HG03095 (cell line): Measurements from ENCODE around the gene CD46.

Experiments used
- ATAC-seq: cut with Tn5 transposase; IDR thresholded peaks from one replicate; pipeline ENCODE4 v1.9.1; 2021; ENCODE audit warnings: moderate library complexity; ENCODE audit not compliant: unreplicated experiment

Gene CD46

GRCh38 chr1:207793327-207793726 lies 41.5 kb downstream of the CD46 start:
- ATAC-seq, result no peak

- no peak for ATAC-seq
These were observed 43.0 kb downstream of the CD46 start for GRCh38 chr1:207794861-207795260.

GRCh38 chr1:207797229-207797973 lies 45.5 kb downstream of the CD46 start:
- peak; percentile 74 for ATAC-seq

- ATAC-seq, result no peak
These were observed 47.0 kb downstream of the CD46 start for GRCh38 chr1:207798847-207799246.

- no peak for ATAC-seq
These were observed 48.3 kb downstream of the CD46 start for GRCh38 chr1:207799989-207800648.

DNA sequence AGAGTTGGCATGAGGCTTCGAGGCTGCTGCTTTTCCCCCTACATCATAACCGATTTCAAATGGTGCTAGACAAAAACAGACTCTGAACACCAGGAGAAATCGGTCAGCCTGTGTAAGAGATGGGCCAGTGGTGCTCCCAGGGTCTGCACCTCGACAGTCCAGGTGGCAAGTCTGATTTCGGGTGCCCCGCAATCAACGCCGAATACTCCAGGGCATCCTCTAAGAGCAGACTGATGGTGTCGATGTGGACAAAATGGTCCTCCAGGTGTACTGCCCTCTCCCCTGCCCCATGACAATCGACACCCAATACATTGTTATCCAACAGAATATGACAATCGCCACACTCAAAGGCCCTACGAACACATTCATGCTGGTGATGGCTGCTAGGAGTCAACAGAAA lies 50.0 kb downstream of the CD46 start:
- ATAC-seq, result no peak

GRCh38 chr1:207803678-207804077 lies 51.8 kb downstream of the CD46 start:
- ATAC-seq, result no peak

- no peak for ATAC-seq
These were observed 53.0 kb downstream of the CD46 start for GRCh38 chr1:207804721-207805468.

GRCh38 chr1:207805841-207806421 lies 54.1 kb downstream of the CD46 start:
- no peak for ATAC-seq

DNA sequence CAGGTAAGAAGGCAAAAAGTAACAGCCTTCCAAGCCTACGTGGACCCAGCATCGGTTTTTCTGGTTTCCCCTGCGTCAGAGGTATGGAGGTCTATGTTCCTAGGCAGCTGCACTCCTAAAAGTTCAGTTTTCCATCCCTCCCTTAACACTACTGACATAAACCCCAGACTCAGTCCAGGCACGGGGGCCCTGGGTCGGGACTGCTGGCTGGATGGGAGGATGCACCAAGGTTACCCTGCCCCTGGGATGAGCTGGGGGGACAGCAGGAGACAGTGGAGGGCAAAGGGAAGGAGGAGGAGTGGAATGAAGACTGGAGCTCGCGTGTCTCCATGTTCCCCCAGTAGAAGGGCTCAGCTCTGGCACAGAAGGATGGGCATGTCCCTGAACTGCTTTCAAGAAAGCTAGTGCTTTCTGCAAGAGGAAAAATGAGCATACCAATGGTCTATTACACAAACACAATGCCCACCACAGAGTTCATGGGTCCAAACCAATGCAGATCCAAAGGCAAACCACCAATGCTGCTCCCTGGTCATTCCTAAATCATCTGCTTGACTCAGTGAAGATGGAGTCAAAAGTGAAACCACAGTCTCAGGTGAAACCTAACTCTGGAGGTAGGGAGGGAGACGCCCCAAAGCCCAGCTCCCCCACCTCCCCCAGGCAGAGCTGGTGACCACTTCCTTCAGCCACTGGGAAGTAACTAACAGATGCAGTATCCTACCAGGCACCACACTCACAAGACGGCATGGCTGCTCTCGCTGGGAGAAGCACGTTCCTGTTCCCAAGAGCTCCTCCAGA lies 54.9 kb downstream of the CD46 start:
- ATAC-seq, result no peak

- no peak for ATAC-seq
These were observed 55.5 kb downstream of the CD46 start for GRCh38 chr1:207807326-207807689.

GRCh38 chr1:207807690-207808321 lies 56.0 kb downstream of the CD46 start:
- ATAC-seq, result no peak

DNA sequence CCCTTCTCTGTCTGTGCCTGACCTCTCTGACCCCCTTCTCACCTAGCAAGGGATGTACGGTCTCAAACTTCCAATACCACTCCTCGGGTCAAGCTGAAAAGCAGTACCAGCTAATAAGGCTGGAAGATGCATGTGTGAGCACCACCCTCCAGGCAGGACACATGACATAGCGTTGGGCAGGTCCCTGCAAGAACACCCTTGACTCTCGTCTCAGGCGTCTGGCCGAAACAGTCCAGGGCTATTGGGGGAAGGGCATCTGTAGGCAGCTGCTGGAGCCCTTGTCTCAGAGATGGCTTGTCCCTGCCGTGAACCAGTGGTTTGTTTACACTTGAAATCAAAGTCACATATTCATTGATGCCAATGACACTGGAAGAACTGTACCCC lies 56.5 kb downstream of the CD46 start:
- no peak for ATAC-seq

- ATAC-seq, result no peak
These were observed 57.2 kb downstream of the CD46 start for GRCh38 chr1:207808911-207809555.

GRCh38 chr1:207810173-207810572 lies 58.3 kb downstream of the CD46 start:
- ATAC-seq, result no peak

DNA sequence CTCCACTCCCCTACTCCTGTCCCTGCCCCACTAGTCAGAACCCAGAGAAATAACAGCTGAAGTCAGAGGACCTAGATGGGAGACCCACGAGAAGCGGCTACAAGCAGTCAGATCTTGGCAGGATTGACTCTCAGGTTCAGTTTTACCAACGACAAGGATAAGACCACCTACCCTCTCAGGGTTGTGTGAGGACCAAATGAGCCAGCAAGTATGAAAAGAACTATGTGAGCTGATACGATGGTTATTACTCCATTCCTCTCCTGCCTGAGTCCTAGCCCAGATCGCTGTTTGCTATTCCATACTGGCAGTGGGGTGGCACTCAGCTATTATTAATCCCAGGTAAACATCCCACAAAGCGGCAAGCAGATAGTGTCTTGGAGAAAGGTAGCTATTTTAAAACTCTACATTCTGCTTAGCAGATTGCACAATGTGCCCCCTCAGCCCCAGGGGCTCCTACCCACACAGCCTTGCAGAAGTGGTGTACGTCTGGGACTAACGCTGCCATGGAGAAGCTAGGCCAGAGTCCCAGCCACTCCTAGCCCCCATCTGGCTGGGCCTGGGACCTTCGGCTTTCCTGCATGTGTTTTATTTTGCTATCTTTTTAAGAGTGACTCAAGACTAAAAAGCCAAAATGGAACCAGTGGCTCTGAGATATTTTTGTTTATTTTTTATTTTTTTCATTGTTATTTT lies 58.9 kb downstream of the CD46 start:
- ATAC-seq, result no peak

GRCh38 chr1:207811319-207811718 lies 59.5 kb downstream of the CD46 start:
- ATAC-seq, result no peak

- no peak for ATAC-seq
These were observed 60.3 kb downstream of the CD46 start for GRCh38 chr1:207811920-207812720.
